Measurements from ENCODE around the gene KRT4.

GRCh38 chr12:52837781-52838608 is 24.1 kb upstream of the KRT4 start:
- TF ChIP-seq POLR2A (IDR thresholded peaks at IDR 0.05; ENCODE audit: low read depth, low read length) (no peak), POLR2AphosphoS5 (IDR thresholded peaks at IDR 0.05; ENCODE audit: low read depth, low read length) (no peak)

Measured in GM12892 (cell line).